Smooth muscle cell (in vitro differentiated cells): Measurements from ENCODE around the gene ANKRD37. TPM values are rescaled to one million over a fixed set of nuclear protein-coding genes. Genes with fewer than 3 reads are reported as not detected.

Experiments used
- DNase-seq: peaks from one replicate; lab custom pipeline; 2025; ENCODE audit not compliant: unreplicated experiment; lab: John Stamatoyannopoulos, UW
- H2AFZ ChIP-seq: fragments of 200-600 bp; sonication (generic); 2 replicates; pipeline ENCODE4 v1.6.0; 2016; ENCODE audit warnings: antibody characterized with exemption, low read depth, mild to moderate bottlenecking
- H3F3A ChIP-seq: fragments of 200-600 bp; sonication (generic); 2 replicates; pipeline ENCODE4 v1.6.0; 2017; ENCODE audit warnings: antibody characterized with exemption, low read depth
- H3K27ac ChIP-seq: fragments of 200-600 bp; sonication (generic); 2 replicates; pipeline ENCODE4 v1.5.1; 2016; ENCODE audit warnings: low read depth, mild to moderate bottlenecking
- H3K27me3 ChIP-seq: fragments of 200-600 bp; sonication (generic); 2 replicates; pipeline ENCODE4 v1.6.1; 2016; ENCODE audit warnings: low read depth, mild to moderate bottlenecking
- H3K36me3 ChIP-seq: fragments of 200-600 bp; sonication (generic); 2 replicates; pipeline ENCODE4 v1.5.1; 2016; ENCODE audit warnings: low read depth
- H3K4me1 ChIP-seq: fragments of 200-600 bp; sonication (generic); 2 replicates; pipeline ENCODE4 v1.5.1; 2016; ENCODE audit warnings: low read depth
- H3K4me2 ChIP-seq: fragments of 200-600 bp; sonication (generic); 2 replicates; pipeline ENCODE4 v1.6.0; 2016; ENCODE audit warnings: mild to moderate bottlenecking
- H3K4me3 ChIP-seq: fragments of 200-600 bp; sonication (generic); 2 replicates; pipeline ENCODE4 v1.5.1; 2016; ENCODE audit warnings: mild to moderate bottlenecking
- H3K79me2 ChIP-seq: fragments of 200-600 bp; sonication (generic); 2 replicates; pipeline ENCODE4 v1.6.0; 2016; ENCODE audit warnings: low read depth, mild to moderate bottlenecking
- H3K9ac ChIP-seq: fragments of 200-600 bp; sonication (generic); 2 replicates; pipeline ENCODE4 v1.6.0; 2016; ENCODE audit warnings: low read depth
- H3K9me3 ChIP-seq: fragments of 200-600 bp; sonication (generic); replicated peaks from 2 replicates; pipeline ENCODE4 v1.5.1; 2016; ENCODE audit warnings: low read depth
- H4K20me1 ChIP-seq: fragments of 200-600 bp; sonication (generic); 2 replicates; pipeline ENCODE4 v1.6.0; 2016; ENCODE audit warnings: low read depth
- CTCF ChIP-seq: fragments of 200-600 bp; sonication (generic); IDR thresholded peaks from 2 replicates; pipeline ENCODE4 v1.5.1; 2017; ENCODE audit warnings: borderline replicate concordance, mild to moderate bottlenecking, antibody characterized with exemption; ENCODE audit not compliant: insufficient read depth, poor library complexity, severe bottlenecking
- WGBS: methylation state at CpG from one replicate; pipeline ENCODE4 v1.1.7; 2016; ENCODE audit warnings: low lambda C conversion rate; 5-methylcytosine and 5-hydroxymethylcytosine counted together
- polyA plus RNA-seq: library from polyadenylated mRNA; unstranded; fragments of >200 nt; fragmentation: Nextera tagmentation; extraction: Ambion mirVana; gene quantifications from 2 replicates; pipeline ENCODE4 v1.2.1, GENCODE V29; 2016
- total RNA-seq: library from RNA; depleted of rRNA; stranded (reverse); fragments of >200 nt; gene quantifications from 2 replicates; pipeline ENCODE4 v1.2.3, GENCODE V29; 2014

ANKRD37 gene
- total and polyA plus RNA-seq, 2 experiments from 2014 or later = 10.4 to 15.5 TPM

- Histone ChIP-seq H3K4me3 (no peak overlapping the region), H3K9me3 (no peaks in the 10 kb centered on the region), H3K27ac (no peak overlapping the region), H3K79me2 (no peaks in the 10 kb centered on the region), H3K36me3 (no peaks in the 10 kb centered on the region), H3F3A (no peaks in the 10 kb centered on the region), H3K4me2 (no peak overlapping the region), H3K4me1 (no peaks in the 10 kb centered on the region), H2AFZ (no peak overlapping the region), H3K9ac (no peak overlapping the region), H3K27me3 (no peaks in the 10 kb centered on the region), H4K20me1 (no peaks in the 10 kb centered on the region)
- no peak for DNase-seq
- TF ChIP-seq CTCF = no peak
Observed at GRCh38 chr4:185382754-185383153, 13.9 kb upstream of the ANKRD37 start.

GRCh38 chr4:185383451-185383850 lies 13.2 kb upstream of the ANKRD37 start:
- Histone ChIP-seq H4K20me1 (no peaks in the 10 kb centered on the region), H3K9me3 (no peaks in the 10 kb centered on the region), H3K79me2 (no peaks in the 10 kb centered on the region), H3K4me3 (no peak overlapping the region), H3K36me3 (no peaks in the 10 kb centered on the region), H3K27me3 (no peaks in the 10 kb centered on the region), H3K4me1 (no peaks in the 10 kb centered on the region), H3K9ac (no peak overlapping the region), H3F3A (no peaks in the 10 kb centered on the region), H3K27ac (no peak overlapping the region), H3K4me2 (no peak overlapping the region), H2AFZ (no peak overlapping the region)
- DNase-seq = no peak
- no peak for TF ChIP-seq CTCF
- 96% methylated on average over 4 of the region's 4 CpGs for WGBS

- Histone ChIP-seq H3K27me3 (no peaks in the 10 kb centered on the region), H3K79me2 (no peaks in the 10 kb centered on the region), H3K4me2 (no peak overlapping the region), H3K9ac (no peak overlapping the region), H3K27ac (no peak overlapping the region), H4K20me1 (no peaks in the 10 kb centered on the region), H3F3A (no peaks in the 10 kb centered on the region), H2AFZ (no peak overlapping the region), H3K4me3 (no peak overlapping the region), H3K9me3 (no peaks in the 10 kb centered on the region), H3K4me1 (no peaks in the 10 kb centered on the region), H3K36me3 (no peaks in the 10 kb centered on the region)
- 94% methylated on average over 2 of the region's 2 CpGs for WGBS
- no peak for TF ChIP-seq CTCF
- no peak for DNase-seq
Observed at GRCh38 chr4:185384061-185384460, 12.6 kb upstream of the ANKRD37 start.

- 48% methylated on average over 10 of the region's 10 CpGs for WGBS
- Histone ChIP-seq H3F3A (no peaks in the 10 kb centered on the region), H3K4me2 (peak overlapping the region; percentile 43), H4K20me1 (no peaks in the 10 kb centered on the region), H3K27me3 (no peaks in the 10 kb centered on the region), H3K27ac (no peak overlapping the region), H3K4me3 (no peak overlapping the region), H3K9me3 (no peaks in the 10 kb centered on the region), H3K4me1 (no peaks in the 10 kb centered on the region), H2AFZ (no peak overlapping the region), H3K9ac (no peak overlapping the region), H3K79me2 (no peaks in the 10 kb centered on the region), H3K36me3 (no peaks in the 10 kb centered on the region)
- TF ChIP-seq CTCF = no peak
- DNase-seq = no peak
Observed at GRCh38 chr4:185384930-185385331, 11.7 kb upstream of the ANKRD37 start.
